H1 (cell line): ENCODE measurements around the gene TAF11L13. TPM values are rescaled to one million over a fixed set of nuclear protein-coding genes. Genes with fewer than 3 reads are reported as not detected.

ENCODE experiments used
- CTCF ChIA-PET: fragments of 300-600 bp; sonication (Branson Sonifier 250); formaldehyde crosslinking; loops from one replicate; lab custom pipeline; 2021; ENCODE audit not compliant: partially characterized antibody; lab: Charles Lee
- POLR2A ChIA-PET: fragments of 300-600 bp; sonication (Branson Sonifier 250); formaldehyde crosslinking; loops from one replicate; lab custom pipeline; 2021; ENCODE audit warnings: inconsistent platforms; ENCODE audit not compliant: partially characterized antibody; lab: Charles Lee
- DNase-seq, 2 experiments: peaks; one replicate each; pipeline versions ENCODE4 v3.0.0 to v3.0.0-alpha.2; 2010 to 2022; ENCODE audit warnings: low spot score in 2 of 2, low read depth in 1 of 2, mixed read lengths in 1 of 2
- FAIRE-seq: peaks from 2 replicates; lab custom pipeline; 2011; peaks lifted over from hg19 to GRCh38; lab: Jason Lieb, UNC
- H2AFZ ChIP-seq: 2 replicates; pipeline ENCODE4 v1.8.1; 2012; ENCODE audit warnings: low read length, inconsistent platforms
- H2AK5ac ChIP-seq: 2 replicates; pipeline ENCODE4 v1.6.1; 2013; ENCODE audit warnings: low read depth, low read length
- H2BK120ac ChIP-seq: replicated peaks from 2 replicates; pipeline ENCODE3; 2013; ENCODE audit warnings: low read depth, low read length, inconsistent platforms
- H2BK12ac ChIP-seq: 2 replicates; pipeline ENCODE4 v1.6.1; 2013; ENCODE audit warnings: low read depth, low read length
- H2BK15ac ChIP-seq: 2 replicates; pipeline ENCODE4 v1.6.1; 2013; ENCODE audit warnings: low read length
- H2BK20ac ChIP-seq: 2 replicates; pipeline ENCODE4 v1.6.1; 2013; ENCODE audit warnings: low read length
- H2BK5ac ChIP-seq: 2 replicates; pipeline ENCODE4 v1.6.1; 2013; ENCODE audit warnings: low read depth, low read length
- H3K14ac ChIP-seq: 2 replicates; pipeline ENCODE4 v1.6.1; 2013; ENCODE audit warnings: inconsistent platforms; ENCODE audit not compliant: insufficient read length
- H3K18ac ChIP-seq: 2 replicates; pipeline ENCODE4 v1.6.1; 2013; ENCODE audit warnings: low read length; ENCODE audit errors: extremely low read depth
- H3K23ac ChIP-seq: 2 replicates; pipeline ENCODE4 v1.6.1; 2013; ENCODE audit warnings: inconsistent platforms; ENCODE audit not compliant: insufficient read length
- H3K23me2 ChIP-seq: 2 replicates; pipeline ENCODE4 v1.6.1; 2013; ENCODE audit warnings: low read depth, low read length
- H3K27ac ChIP-seq: 2 replicates; pipeline ENCODE4 v1.6.1; 2011; ENCODE audit warnings: low read depth, low read length, inconsistent platforms
- H3K27me3 ChIP-seq, 4 experiments: replicated peaks in 1 of 4; 1 replicate in 1 of 4; 2 replicates in 3 of 4; pipeline versions ENCODE4 v1.6.1 to v1.8.1; 2011 to 2013; ENCODE audit warnings: low read length in 3 of 4, mild to moderate bottlenecking in 3 of 4, inconsistent platforms in 2 of 4, mixed read lengths in 2 of 4, moderate library complexity in 1 of 4; ENCODE audit not compliant: control insufficient read depth in 3 of 4, insufficient read depth in 3 of 4; ENCODE audit errors: extremely low read depth in 1 of 4
- H3K36me3 ChIP-seq, 4 experiments: 2 replicates each; pipeline versions ENCODE4 v1.6.1 to v1.8.1; 2011 to 2013; ENCODE audit warnings: mild to moderate bottlenecking in 4 of 4, low read length in 3 of 4, moderate library complexity in 2 of 4, control low read depth in 1 of 4, inconsistent platforms in 1 of 4; ENCODE audit not compliant: insufficient read depth in 4 of 4, control insufficient read depth in 2 of 4
- H3K4ac ChIP-seq: replicated peaks from 2 replicates; pipeline ENCODE3; 2013; ENCODE audit warnings: low read length, low read depth, mixed read lengths, inconsistent platforms; ENCODE audit not compliant: insufficient read length
- H3K4me1 ChIP-seq, 4 experiments: replicated peaks in 1 of 4; 1 replicate in 1 of 4; 2 replicates in 3 of 4; pipeline versions ENCODE4 v1.6.1 to v1.8.1; 2011 to 2013; ENCODE audit warnings: low read length in 3 of 4, inconsistent platforms in 2 of 4, mixed read lengths in 1 of 4; ENCODE audit not compliant: insufficient read depth in 4 of 4, control insufficient read depth in 3 of 4
- H3K4me2 ChIP-seq, 2 experiments: 2 replicates each; pipeline versions ENCODE4 v1.6.1 to v1.8.1; 2011 to 2013; ENCODE audit warnings: low read depth in 2 of 2, low read length in 2 of 2, control low read depth in 1 of 2, inconsistent platforms in 1 of 2, mild to moderate bottlenecking in 1 of 2; ENCODE audit not compliant: insufficient read depth in 1 of 2
- H3K4me3 ChIP-seq, 4 experiments: fragments of 200-600, 300-600 bp in 1 of 4; sonication (generic), shearing (Covaris generic), sonication (Bioruptor Twin) in 1 of 4; 2 replicates each; pipeline versions ENCODE4 v1.5.1 to v1.8.1; 2011 to 2016; ENCODE audit warnings: low read length in 4 of 4, low read depth in 3 of 4, control low read depth in 2 of 4, inconsistent platforms in 2 of 4, mild to moderate bottlenecking in 2 of 4, mixed read lengths in 1 of 4, moderate library complexity in 1 of 4; ENCODE audit not compliant: insufficient read depth in 2 of 4; ENCODE audit errors: extremely low read depth in 1 of 4
- H3K56ac ChIP-seq: replicated peaks from 2 replicates; pipeline ENCODE3; 2013; ENCODE audit warnings: low read depth, mild to moderate bottlenecking, mixed read lengths, low read length, inconsistent platforms; ENCODE audit not compliant: insufficient read length
- H3K79me1 ChIP-seq: 2 replicates; pipeline ENCODE4 v1.6.1; 2013; ENCODE audit warnings: low read depth, low read length, control low read depth
- H3K79me2 ChIP-seq, 2 experiments: 2 replicates each; pipeline versions ENCODE4 v1.6.1 to v1.8.1; 2012 to 2013; ENCODE audit warnings: low read length in 2 of 2, mild to moderate bottlenecking in 2 of 2, inconsistent platforms in 1 of 2; ENCODE audit not compliant: insufficient read depth in 2 of 2, control insufficient read depth in 1 of 2
- H3K9ac ChIP-seq, 4 experiments: replicated peaks in 1 of 4; 1 replicate in 1 of 4; 2 replicates in 3 of 4; pipeline versions ENCODE4 v1.6.1 to v1.8.1; 2011 to 2013; ENCODE audit warnings: low read depth in 3 of 4, low read length in 3 of 4, control low read depth in 2 of 4, mild to moderate bottlenecking in 2 of 4, moderate library complexity in 2 of 4, inconsistent platforms in 1 of 4; ENCODE audit errors: extremely low read depth in 1 of 4
- H3K9me3 ChIP-seq, 2 experiments: 2 replicates each; pipeline versions ENCODE4 v1.6.1 to v1.8.1; 2012 to 2013; ENCODE audit warnings: mild to moderate bottlenecking in 2 of 2, moderate library complexity in 2 of 2, control low read depth in 1 of 2, inconsistent platforms in 1 of 2, low read depth in 1 of 2, low read length in 1 of 2, mixed read lengths in 1 of 2; ENCODE audit not compliant: insufficient read depth in 2 of 2
- H4K20me1 ChIP-seq, 2 experiments: replicated peaks in 1 of 2; 2 replicates each; pipeline versions ENCODE3 to v1.8.1; 2011 to 2013; ENCODE audit warnings: inconsistent platforms in 2 of 2, low read length in 2 of 2, mild to moderate bottlenecking in 1 of 2; ENCODE audit not compliant: insufficient read depth in 2 of 2, control insufficient read depth in 1 of 2
- H4K5ac ChIP-seq: 2 replicates; pipeline ENCODE4 v1.6.1; 2013; ENCODE audit warnings: low read length, low read depth, mixed read lengths, inconsistent platforms; ENCODE audit not compliant: insufficient read length
- H4K8ac ChIP-seq: 2 replicates; pipeline ENCODE4 v1.8.0; 2013; ENCODE audit warnings: mild to moderate bottlenecking, moderate library complexity, low read length, inconsistent platforms; ENCODE audit not compliant: insufficient read depth; ENCODE audit errors: extremely low read depth
- H4K91ac ChIP-seq: replicated peaks from 2 replicates; pipeline ENCODE3; 2013; ENCODE audit warnings: low read length, mixed read lengths, inconsistent platforms; ENCODE audit not compliant: insufficient read length
- KDM1A ChIP-seq: fragments of 200-600, 300-600 bp; sonication (generic); IDR thresholded peaks from 2 replicates; pipeline ENCODE4 v1.7.1; 2016; ENCODE audit warnings: mild to moderate bottlenecking, low read length, borderline replicate concordance
- WGBS, 2 experiments: shearing (Covaris generic) in 1 of 2; methylation state at CpG; one replicate each; pipeline versions ENCODE4 v1.1.6 to v1.1.7; 2013 to 2015; ENCODE audit warnings: low lambda C conversion rate in 2 of 2, mixed read lengths in 2 of 2, inconsistent platforms in 1 of 2, low coverage in 1 of 2, missing lambda C conversion rate in 1 of 2; ENCODE audit not compliant: insufficient replicate concordance in 2 of 2, insufficient coverage in 1 of 2, insufficient read length in 1 of 2; ENCODE audit errors: extremely low coverage in 1 of 2, missing lambda C conversion rate in 1 of 2; 5-methylcytosine and 5-hydroxymethylcytosine counted together
- polyA plus RNA-seq, 7 experiments: library from polyadenylated mRNA; depleted of rRNA in 3 of 7; stranded (reverse) in 5 of 7; unstranded in 2 of 7; fragments of >200 nt in 5 of 7; fragments of 200-250 nt in 2 of 7; gene quantifications; 1 replicate in 5 of 7; 2 replicates in 1 of 7; 4 replicates in 1 of 7; pipeline versions ENCODE4 v1.2.1 to v1.2.3, GENCODE V29; 2011 to 2013; ENCODE audit warnings: missing spikeins in 2 of 7, mixed read lengths in 2 of 7
- small RNA-seq: library from polyadenylated mRNA; stranded (forward); fragments of <200 nt; extraction: miRNeasy Mini kit (QIAGEN cat#:217004); gene quantifications from one replicate; pipeline ENCODE3, GENCODE V24; 2013; ENCODE audit not compliant: insufficient read depth
- total RNA-seq: library from RNA; stranded (reverse); fragmentation: NEBNext Ultra II Directional; extraction: Animal tissue kit (Norgen Biotek cat#: 25700); gene quantifications from 2 replicates; pipeline ENCODE4 v1.2.1, GENCODE V29; 2021
- TF ChIP-seq, protein P1 (sequence below): IDR thresholded peaks from 2 replicates; pipeline ENCODE4 v1.6.1; 2011; ENCODE audit warnings: low read length, improper control_type of control experiment

TAF11L13 gene
- total and polyA plus RNA-seq, 2 of the 8 experiments (the other 6 are each of a cell fraction or from before 2014, with no cell fraction given), result not detected

DNA sequence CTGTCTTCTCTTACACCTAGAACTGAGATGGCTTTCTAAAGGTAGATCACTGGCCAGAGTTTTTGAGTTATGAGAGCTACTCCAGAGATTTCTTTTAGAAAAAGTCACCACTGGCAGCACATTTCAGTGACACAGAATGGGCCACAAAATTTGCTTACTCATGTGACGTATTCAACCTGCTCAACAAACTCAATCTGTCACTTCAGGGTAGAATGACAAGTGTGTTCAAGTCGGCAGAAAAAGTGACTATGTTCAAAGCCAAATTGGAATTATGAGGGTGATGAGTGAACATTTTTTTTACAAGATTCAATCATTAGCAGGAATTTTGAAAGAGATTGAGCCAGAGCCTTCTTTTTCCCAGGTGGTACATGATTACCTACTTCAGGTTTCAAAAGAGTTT, 48.8 kb downstream of the TAF11L13 start:
- no peaks in the 10 kb centered on the region for H3K4me1 ChIP-seq
- H3K36me3 ChIP-seq, result no peaks in the 10 kb centered on the region; a peak in 1 of 8 replicates
- H2BK20ac ChIP-seq, result no peak overlapping the region
- no peak overlapping the region for H3K4me3 ChIP-seq
- H4K8ac ChIP-seq, result no peak overlapping the region
- H4K91ac ChIP-seq, result no peak overlapping the region
- H3K27ac ChIP-seq, result no peak overlapping the region
- FAIRE-seq, result no peak
- no peak overlapping the region for H3K56ac ChIP-seq
- H3K79me1 ChIP-seq, result no peaks in the 10 kb centered on the region
- H3K9me3 ChIP-seq, result no peaks in the 10 kb centered on the region
- H3K27me3 ChIP-seq, result no peaks in the 10 kb centered on the region
- no peak overlapping the region for H2BK5ac ChIP-seq
- H2AFZ ChIP-seq, result no peak overlapping the region
- TF ChIP-seq KDM1A, result no peak
- TF ChIP-seq, protein P1, sequence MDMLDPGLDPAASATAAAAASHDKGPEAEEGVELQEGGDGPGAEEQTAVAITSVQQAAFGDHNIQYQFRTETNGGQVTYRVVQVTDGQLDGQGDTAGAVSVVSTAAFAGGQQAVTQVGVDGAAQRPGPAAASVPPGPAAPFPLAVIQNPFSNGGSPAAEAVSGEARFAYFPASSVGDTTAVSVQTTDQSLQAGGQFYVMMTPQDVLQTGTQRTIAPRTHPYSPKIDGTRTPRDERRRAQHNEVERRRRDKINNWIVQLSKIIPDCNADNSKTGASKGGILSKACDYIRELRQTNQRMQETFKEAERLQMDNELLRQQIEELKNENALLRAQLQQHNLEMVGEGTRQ, result no peak
- H3K18ac ChIP-seq, result no peak overlapping the region
- no peak overlapping the region for H3K23ac ChIP-seq
- no peak overlapping the region for H3K4ac ChIP-seq
- no peak overlapping the region for H2BK15ac ChIP-seq
- H2BK12ac ChIP-seq, result no peak overlapping the region
- H3K14ac ChIP-seq, result no peak overlapping the region
- H3K23me2 ChIP-seq, result no peaks in the 10 kb centered on the region
- WGBS, 2 experiments, result 86% methylated on average over 2 of the region's 2 CpGs; no CpG with 5 or more reads in 1 of the 2 experiments
- H2BK120ac ChIP-seq, result no peak overlapping the region
- no peak overlapping the region for H2AK5ac ChIP-seq
- no peak overlapping the region for H3K4me2 ChIP-seq
- no peaks in the 10 kb centered on the region for H4K20me1 ChIP-seq
- CTCF ChIA-PET, result no interaction called here
- no peak overlapping the region for H3K9ac ChIP-seq
- no peaks in the 10 kb centered on the region for H3K79me2 ChIP-seq
- DNase-seq, result no peak
- POLR2A ChIA-PET, result no interaction called here
- H4K5ac ChIP-seq, result no peak overlapping the region

Small RNA genes within 50 kb of the gene (small RNA-seq; reads per million reads assigned to genes)
- gene AC233724.1 (not detected), gene AC233724.12 (not detected), gene AC233724.2 (not detected), gene AC233724.3 (not detected), gene AC233724.4 (not detected), gene AC233724.6 (not detected), gene AC233724.7 (not detected)

Other genes with a start within 250 kb of the TAF11L13 start
- gene TAF11L2, start 133.9 kb upstream of the TAF11L13 start, total RNA-seq, result not detected in 2 replicates
- gene TAF11L2, start 133.9 kb upstream of the TAF11L13 start, polyA plus RNA-seq (2011; rRNA removed), result not detected in 2 replicates
- gene TAF11L3, start 113.7 kb upstream of the TAF11L13 start, total RNA-seq, result not detected in 2 replicates
- gene TAF11L3, start 113.7 kb upstream of the TAF11L13 start, polyA plus RNA-seq (2011; rRNA removed), result not detected in 2 replicates
- not detected in 2 replicates for gene TAF11L4, start 110.3 kb upstream of the TAF11L13 start, total RNA-seq
- not detected in 2 replicates for gene TAF11L4, start 110.3 kb upstream of the TAF11L13 start, polyA plus RNA-seq (2011; rRNA removed)
- gene TAF11L5, start 106.9 kb upstream of the TAF11L13 start, total RNA-seq, result not detected in 2 replicates
- not detected in 2 replicates for gene TAF11L5, start 106.9 kb upstream of the TAF11L13 start, polyA plus RNA-seq (2011; rRNA removed)
- not detected in 2 replicates for gene TAF11L6, start 103.4 kb upstream of the TAF11L13 start, total RNA-seq
- gene TAF11L6, start 103.4 kb upstream of the TAF11L13 start, polyA plus RNA-seq (2011; rRNA removed), result not detected in 2 replicates
- gene TAF11L7, start 46.3 kb upstream of the TAF11L13 start, total RNA-seq, result not detected in 2 replicates
- not detected in 2 replicates for gene TAF11L7, start 46.3 kb upstream of the TAF11L13 start, polyA plus RNA-seq (2011; rRNA removed)
- not detected in 2 replicates for gene TAF11L8, start 41.1 kb upstream of the TAF11L13 start, total RNA-seq
- gene TAF11L8, start 41.1 kb upstream of the TAF11L13 start, polyA plus RNA-seq (2011; rRNA removed), result not detected in 2 replicates
- gene TAF11L9, start 37.7 kb upstream of the TAF11L13 start, total RNA-seq, result not detected in 2 replicates
- not detected in 2 replicates for gene TAF11L9, start 37.7 kb upstream of the TAF11L13 start, polyA plus RNA-seq (2011; rRNA removed)
- not detected in 2 replicates for gene TAF11L10, start 34.3 kb upstream of the TAF11L13 start, total RNA-seq
- gene TAF11L10, start 34.3 kb upstream of the TAF11L13 start, polyA plus RNA-seq (2011; rRNA removed), result not detected in 2 replicates
- gene TAF11L11, start 27.9 kb upstream of the TAF11L13 start, total RNA-seq, result not detected in 2 replicates
- not detected in 2 replicates for gene TAF11L11, start 27.9 kb upstream of the TAF11L13 start, polyA plus RNA-seq (2011; rRNA removed)
- not detected in 2 replicates for gene TAF11L12, start 21.7 kb upstream of the TAF11L13 start, total RNA-seq
- gene TAF11L12, start 21.7 kb upstream of the TAF11L13 start, polyA plus RNA-seq (2011; rRNA removed), result not detected in 2 replicates
- gene TAF11L14, start 2.4 kb downstream of the TAF11L13 start, total RNA-seq, result not detected in 2 replicates
- gene TAF11L14, start 2.4 kb downstream of the TAF11L13 start, polyA plus RNA-seq (2011; rRNA removed), result not detected in 2 replicates